ENCODE measurements around the gene CCNY.
"Not testable (repeated sequence)": the region's sequence is repeated elsewhere in the genome, so short reads cannot be mapped to it uniquely, and the experiment has no call there.

CCNY gene

GRCh38 chr10:35308809-35309208 is 27.5 kb upstream of the CCNY start:
- Histone ChIP-seq H4K20me1 (ENCODE audit: insufficient read depth) (no peaks in the 10 kb centered on the region), H3K36me3 (ENCODE audit: insufficient read depth) (no peaks in the 10 kb centered on the region), H3K4me2 (no peak overlapping the region), H3K79me2 (ENCODE audit: insufficient read depth, low read depth) (no peaks in the 10 kb centered on the region), H3K27ac (no peak overlapping the region), H3K9ac (no peak overlapping the region), H3K27me3 (ENCODE audit: insufficient read depth, low read depth) (no peaks in the 10 kb centered on the region), H2AFZ (ENCODE audit: low read depth) (no peak overlapping the region), H3K4me1 (ENCODE audit: low read depth, poor library complexity, severe bottlenecking) (no peaks in the 10 kb centered on the region), H3K4me3 (IDR thresholded peaks at IDR 0.05; ENCODE audit: insufficient read depth, low read depth, low read length) (no peak overlapping the region)
- no peak for TF ChIP-seq CTCF (conservative IDR thresholded peaks at IDR 0.05; ENCODE audit: low read depth, low read length)

GRCh38 chr10:35314142-35314541 is 22.2 kb upstream of the CCNY start:
- not testable (repeated sequence) for H3K4me1 ChIP-seq (ENCODE audit: low read depth, poor library complexity, severe bottlenecking); H3K9ac ChIP-seq; H3K79me2 ChIP-seq (ENCODE audit: insufficient read depth, low read depth); H2AFZ ChIP-seq (ENCODE audit: low read depth); H3K27ac ChIP-seq; H3K4me2 ChIP-seq; H3K4me3 ChIP-seq (IDR thresholded peaks at IDR 0.05; ENCODE audit: insufficient read depth, low read depth, low read length); H3K36me3 ChIP-seq (ENCODE audit: insufficient read depth); H3K27me3 ChIP-seq (ENCODE audit: insufficient read depth, low read depth); H4K20me1 ChIP-seq (ENCODE audit: insufficient read depth)

- H3K36me3 ChIP-seq (ENCODE audit: insufficient read depth); H3K27me3 ChIP-seq (ENCODE audit: insufficient read depth, low read depth); H3K4me3 ChIP-seq (IDR thresholded peaks at IDR 0.05; ENCODE audit: insufficient read depth, low read depth, low read length): not testable (repeated sequence)
Observed at GRCh38 chr10:35315235-35315634, 21.1 kb upstream of the CCNY start.

GRCh38 chr10:35316218-35316967 is 19.9 kb upstream of the CCNY start:
- no peak overlapping the region for H3K27ac ChIP-seq
- H3K79me2 ChIP-seq (ENCODE audit: insufficient read depth, low read depth), result no peaks in the 10 kb centered on the region
- H3K4me1 ChIP-seq (ENCODE audit: low read depth, poor library complexity, severe bottlenecking), result peaks cover 10% of the 10 kb centered on the region
- H3K4me2 ChIP-seq, result no peak overlapping the region
- H3K4me3 ChIP-seq (IDR thresholded peaks at IDR 0.05; ENCODE audit: insufficient read depth, low read depth, low read length), result no peak overlapping the region
- no peak overlapping the region for H2AFZ ChIP-seq (ENCODE audit: low read depth)
- no peaks in the 10 kb centered on the region for H3K36me3 ChIP-seq (ENCODE audit: insufficient read depth)
- no peak for TF ChIP-seq CTCF (conservative IDR thresholded peaks at IDR 0.05; ENCODE audit: low read depth, low read length)
- no peaks in the 10 kb centered on the region for H4K20me1 ChIP-seq (ENCODE audit: insufficient read depth)
- no peaks in the 10 kb centered on the region for H3K27me3 ChIP-seq (ENCODE audit: insufficient read depth, low read depth)
- H3K9ac ChIP-seq, result no peak overlapping the region

More at GRCh38 chr10:35315235-35315634, 21.1 kb upstream of the CCNY start:
- H3K79me2 ChIP-seq (ENCODE audit: insufficient read depth, low read depth); H3K4me1 ChIP-seq (ENCODE audit: low read depth, poor library complexity, severe bottlenecking); H4K20me1 ChIP-seq (ENCODE audit: insufficient read depth); H2AFZ ChIP-seq (ENCODE audit: low read depth); H3K9ac ChIP-seq; H3K27ac ChIP-seq; H3K4me2 ChIP-seq: not testable (repeated sequence)

GRCh38 chr10:35318551-35318950 is 17.8 kb upstream of the CCNY start:
- H3K9ac ChIP-seq, result no peak overlapping the region
- no peaks in the 10 kb centered on the region for H4K20me1 ChIP-seq (ENCODE audit: insufficient read depth)
- H3K27me3 ChIP-seq (ENCODE audit: insufficient read depth, low read depth), result no peaks in the 10 kb centered on the region
- peaks cover 10% of the 10 kb centered on the region for H3K4me1 ChIP-seq (ENCODE audit: low read depth, poor library complexity, severe bottlenecking)
- no peaks in the 10 kb centered on the region for H3K36me3 ChIP-seq (ENCODE audit: insufficient read depth)
- no peak overlapping the region for H3K4me3 ChIP-seq (IDR thresholded peaks at IDR 0.05; ENCODE audit: insufficient read depth, low read depth, low read length)
- H3K79me2 ChIP-seq (ENCODE audit: insufficient read depth, low read depth), result no peaks in the 10 kb centered on the region
- H3K27ac ChIP-seq, result no peak overlapping the region
- H3K4me2 ChIP-seq, result no peak overlapping the region
- H2AFZ ChIP-seq (ENCODE audit: low read depth), result no peak overlapping the region
- no peak for TF ChIP-seq CTCF (conservative IDR thresholded peaks at IDR 0.05; ENCODE audit: low read depth, low read length)

Data from KMS-11 (cell line).